Gastroesophageal sphincter (tissue), 4 donors: ENCODE results near the gene JAML. TPM values are rescaled to one million over a fixed set of nuclear protein-coding genes. Genes with fewer than 3 reads are reported as not detected.

Experiments used
- ATAC-seq: fragments of 150-250 bp; one replicate; pipeline ENCODE4 v1.9.1; 2016; ENCODE audit warnings: mild to moderate bottlenecking, moderate library complexity
- H3K27ac ChIP-seq, 4 donors: fragments of 200-600 bp; sonication (generic) in 3 of 4; 1 replicate in 3 of 4; 2 replicates in 1 of 4; pipeline ENCODE4 v1.5.1; 2016 to 2019
- H3K27me3 ChIP-seq: fragments of 200-600 bp; sonication (generic); one replicate; pipeline ENCODE4 v1.5.1; 2019
- H3K36me3 ChIP-seq, 2 donors: fragments of 200-600 bp; sonication (generic); one replicate each; pipeline ENCODE4 v1.5.1; 2019; ENCODE audit warnings: control low read depth in 1 of 2
- H3K4me1 ChIP-seq, 3 donors: fragments of 200-600 bp; sonication (generic); 1 replicate in 2 of 3; 2 replicates in 1 of 3; pipeline ENCODE4 v1.5.1; 2016 to 2019; ENCODE audit warnings: control low read depth in 2 of 3
- H3K4me3 ChIP-seq, 2 donors: fragments of 200-600 bp; sonication (generic); one replicate each; pipeline ENCODE4 v1.5.1; 2019; ENCODE audit warnings: mild to moderate bottlenecking in 1 of 2, moderate library complexity in 1 of 2
- H3K9me3 ChIP-seq, 3 donors: fragments of 200-600 bp; sonication (generic); one replicate each; pipeline ENCODE4 v1.5.1; 2017 to 2019; ENCODE audit warnings: control low read depth in 2 of 3
- EP300 ChIP-seq: sonication (generic); formaldehyde crosslinking; IDR thresholded peaks from one replicate; pipeline ENCODE4 v1.6.1; 2017; ENCODE audit warnings: antibody characterized with exemption, mild to moderate bottlenecking
- POLR2A ChIP-seq, 2 donors: fragments of 450-650 bp; IDR thresholded peaks; one replicate each; pipeline ENCODE4 v1.6.1; 2017; ENCODE audit warnings: antibody characterized with exemption in 2 of 2, mild to moderate bottlenecking in 2 of 2, moderate library complexity in 1 of 2
- POLR2AphosphoS5 ChIP-seq: sonication (generic); formaldehyde crosslinking; IDR thresholded peaks from one replicate; pipeline ENCODE4 v1.6.1; 2017; ENCODE audit warnings: antibody characterized with exemption
- WGBS, 2 donors: methylation state at CpG; one replicate each; pipeline ENCODE4 v1.1.5; 2018; ENCODE audit warnings: low coverage in 1 of 2; 5-methylcytosine and 5-hydroxymethylcytosine counted together
- total RNA-seq, 4 donors: library from RNA; depleted of rRNA; stranded (reverse); fragments of >200 nt; gene quantifications; one replicate each; pipeline ENCODE4 v1.1.0, GENCODE V29; 2016
- TF ChIP-seq, protein P1 (sequence below), 4 experiments: fragments of 200-600 bp in 2 of 4; fragments of 450-650 bp in 2 of 4; sonication (generic) in 1 of 4; IDR thresholded peaks; one replicate each; pipeline ENCODE4 v1.5.1; 2017 to 2019; ENCODE audit warnings: antibody characterized with exemption in 4 of 4, mild to moderate bottlenecking in 2 of 4, moderate library complexity in 2 of 4

Gene JAML
- total RNA-seq, 4 donors from 2014 or later = 0.58 to 5.7 (median 2.4) TPM

DNA sequence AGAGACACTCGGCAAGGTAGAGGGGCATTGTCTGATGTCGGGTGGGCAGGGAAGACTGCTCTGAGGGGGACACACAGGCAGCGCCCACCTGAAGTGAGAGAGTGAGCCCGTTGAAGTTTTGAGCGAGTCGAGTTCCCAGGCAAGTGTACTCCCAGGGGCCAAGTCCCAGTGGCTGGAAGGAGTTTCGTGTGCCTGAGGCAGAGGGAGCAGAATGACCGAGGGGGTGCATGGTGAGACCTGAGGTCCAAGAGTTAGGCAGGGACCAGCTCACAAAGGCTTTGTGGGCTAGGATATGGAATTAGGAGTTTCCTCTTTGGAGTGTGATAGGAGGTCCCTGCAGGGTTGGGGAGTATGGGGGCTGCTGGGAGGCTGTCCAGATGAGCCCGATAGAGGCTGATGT lies 54.6 kb downstream of the JAML start:
- Histone ChIP-seq H3K27ac (no peak overlapping the region), H3K27me3 (peaks cover 13% of the 10 kb centered on the region), H3K4me1 (peaks cover 0 to 22% (median 11%) of the 10 kb centered on the region in 3 donors), H3K4me3 (no peak overlapping the region), H3K36me3 (peaks cover 0 to 14% of the 10 kb centered on the region in 2 donors), H3K9me3 (no peaks in the 10 kb centered on the region)
- 77 to 88% methylated on average over 4 to 9 of the region's 9 CpGs for WGBS, 2 donors
- ATAC-seq = no peak
- TF ChIP-seq EP300 (no peak), POLR2A (IDR thresholded peaks at IDR 0.05) (no peak), POLR2AphosphoS5 (no peak)
- TF ChIP-seq, protein P1, sequence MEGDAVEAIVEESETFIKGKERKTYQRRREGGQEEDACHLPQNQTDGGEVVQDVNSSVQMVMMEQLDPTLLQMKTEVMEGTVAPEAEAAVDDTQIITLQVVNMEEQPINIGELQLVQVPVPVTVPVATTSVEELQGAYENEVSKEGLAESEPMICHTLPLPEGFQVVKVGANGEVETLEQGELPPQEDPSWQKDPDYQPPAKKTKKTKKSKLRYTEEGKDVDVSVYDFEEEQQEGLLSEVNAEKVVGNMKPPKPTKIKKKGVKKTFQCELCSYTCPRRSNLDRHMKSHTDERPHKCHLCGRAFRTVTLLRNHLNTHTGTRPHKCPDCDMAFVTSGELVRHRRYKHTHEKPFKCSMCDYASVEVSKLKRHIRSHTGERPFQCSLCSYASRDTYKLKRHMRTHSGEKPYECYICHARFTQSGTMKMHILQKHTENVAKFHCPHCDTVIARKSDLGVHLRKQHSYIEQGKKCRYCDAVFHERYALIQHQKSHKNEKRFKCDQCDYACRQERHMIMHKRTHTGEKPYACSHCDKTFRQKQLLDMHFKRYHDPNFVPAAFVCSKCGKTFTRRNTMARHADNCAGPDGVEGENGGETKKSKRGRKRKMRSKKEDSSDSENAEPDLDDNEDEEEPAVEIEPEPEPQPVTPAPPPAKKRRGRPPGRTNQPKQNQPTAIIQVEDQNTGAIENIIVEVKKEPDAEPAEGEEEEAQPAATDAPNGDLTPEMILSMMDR (IDR thresholded peaks at IDR 0.05) = no peak

DNA sequence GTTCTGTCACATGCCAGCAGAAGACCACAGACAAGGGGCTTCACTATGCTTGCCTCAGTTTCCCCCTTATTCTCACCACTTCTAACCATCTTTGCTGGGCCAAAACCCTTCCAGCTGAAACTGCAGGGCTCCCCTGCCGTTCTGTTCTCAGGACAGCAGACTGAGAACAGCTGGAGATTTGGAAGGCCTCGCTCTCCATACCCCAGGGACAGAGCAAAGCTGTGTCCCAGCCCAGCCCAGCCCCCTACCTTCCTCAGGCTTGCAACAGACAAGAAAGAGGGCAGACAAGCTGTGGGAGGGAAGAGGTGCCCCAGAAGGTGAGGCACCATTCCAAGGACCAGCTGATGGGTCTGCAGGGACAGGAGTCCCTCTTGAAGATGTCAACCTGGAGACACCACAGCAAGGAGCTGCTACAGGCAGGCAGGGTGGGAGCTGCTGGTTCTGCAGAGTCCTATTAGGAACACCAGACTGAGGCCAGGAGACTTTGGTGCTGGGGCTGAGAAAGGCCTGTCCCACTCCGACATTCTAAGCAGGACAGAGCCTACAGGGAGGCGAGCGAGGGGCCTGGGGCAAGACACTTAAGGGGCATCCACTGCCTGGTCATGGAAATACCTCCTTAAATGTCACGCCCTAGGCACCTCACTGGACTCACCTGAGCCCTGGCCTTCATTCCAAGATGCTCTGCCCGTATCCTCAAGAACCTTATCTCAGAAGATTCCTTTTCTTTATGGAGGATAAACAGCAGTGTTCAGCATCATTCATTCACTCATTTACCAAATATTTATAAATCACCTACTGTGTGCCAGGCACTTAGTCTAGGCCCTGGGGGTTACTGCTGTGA lies 55.3 kb downstream of the JAML start:
- no peak overlapping the region for H3K27ac ChIP-seq
- no peak for ATAC-seq
- no peak overlapping the region for H3K4me3 ChIP-seq
- H3K36me3 ChIP-seq = peaks cover 0 to 14% of the 10 kb centered on the region in 2 donors
- WGBS, 2 donors = 88 to 100% methylated on average over 2 to 3 of the region's 7 CpGs
- H3K27me3 ChIP-seq = peaks cover 20% of the 10 kb centered on the region
- TF ChIP-seq, protein P1 (IDR thresholded peaks at IDR 0.05) = no peak
- no peak for TF ChIP-seq EP300
- TF ChIP-seq POLR2A (IDR thresholded peaks at IDR 0.05) = no peak
- no peak for TF ChIP-seq POLR2AphosphoS5
- H3K9me3 ChIP-seq = no peaks in the 10 kb centered on the region
- peaks cover 0 to 15% (median 10%) of the 10 kb centered on the region in 3 donors for H3K4me1 ChIP-seq

DNA sequence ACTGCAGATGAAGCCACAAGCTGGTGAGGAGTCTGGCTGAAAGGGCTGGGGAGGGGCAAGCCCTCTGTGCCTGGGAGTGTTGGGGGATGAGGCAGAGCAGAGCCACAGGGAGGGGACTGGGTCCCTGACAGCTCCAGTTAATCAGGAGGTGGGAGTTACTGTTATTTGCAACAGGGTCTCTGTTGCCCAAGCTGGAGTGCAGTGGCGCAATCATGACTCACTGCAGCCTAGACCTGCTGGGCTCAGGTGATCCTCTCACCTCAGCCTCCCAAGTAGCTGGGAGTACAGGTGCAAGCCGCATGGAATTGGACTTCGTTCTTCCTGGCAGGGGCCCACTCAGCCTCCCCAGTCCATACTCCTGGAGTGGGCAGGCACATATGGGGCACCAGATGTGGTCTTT lies 56.1 kb downstream of the JAML start:
- WGBS, 2 donors = no CpG with 5 or more reads among the region's 3 CpGs

DNA sequence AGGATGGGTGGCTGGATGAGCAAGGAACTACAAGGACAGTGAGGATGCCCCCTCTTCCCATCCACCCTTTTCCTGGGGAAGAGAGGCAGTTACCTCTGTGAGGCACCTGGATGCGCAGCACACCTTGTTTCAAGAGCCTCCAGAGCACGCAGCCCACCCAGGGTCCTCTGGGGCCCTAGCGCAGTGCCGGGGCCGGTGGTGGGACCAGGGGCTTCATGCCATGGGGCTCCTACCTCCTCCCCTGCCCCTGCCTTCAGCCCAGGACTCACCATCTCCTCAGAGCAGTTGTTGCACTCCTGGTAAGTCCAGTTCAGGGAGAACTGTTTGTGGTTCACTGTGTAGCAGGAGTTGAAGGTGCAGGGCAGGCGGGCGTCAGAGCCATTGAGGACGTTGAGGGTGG lies 56.5 kb downstream of the JAML start:
- no peaks in the 10 kb centered on the region for H3K9me3 ChIP-seq
- H3K27ac ChIP-seq = no peak overlapping the region
- 90% methylated on average over 4 of the region's 8 CpGs; no CpG with 5 or more reads in 1 of the 2 donors for WGBS, 2 donors
- no peak for ATAC-seq
- H3K36me3 ChIP-seq = peaks cover 0 to 14% of the 10 kb centered on the region in 2 donors
- H3K27me3 ChIP-seq = peaks cover 24% of the 10 kb centered on the region
- H3K4me1 ChIP-seq = peaks cover 0 to 15% (median 10%) of the 10 kb centered on the region in 3 donors
- no peak overlapping the region for H3K4me3 ChIP-seq
- TF ChIP-seq, protein P1 (IDR thresholded peaks at IDR 0.05) = no peak
- TF ChIP-seq EP300 = no peak
- TF ChIP-seq POLR2A (IDR thresholded peaks at IDR 0.05) = no peak
- no peak for TF ChIP-seq POLR2AphosphoS5

More for the DNA sequence above, 56.1 kb downstream of the JAML start:
- Histone ChIP-seq H3K4me1 (peaks cover 0 to 15% (median 10%) of the 10 kb centered on the region in 3 donors), H3K27me3 (peaks cover 24% of the 10 kb centered on the region), H3K36me3 (peaks cover 0 to 14% of the 10 kb centered on the region in 2 donors), H3K27ac (no peak overlapping the region), H3K9me3 (no peaks in the 10 kb centered on the region), H3K4me3 (no peak overlapping the region)
- no peak for ATAC-seq
- TF ChIP-seq, protein P1 (IDR thresholded peaks at IDR 0.05) = no peak
- no peak for TF ChIP-seq POLR2AphosphoS5
- no peak for TF ChIP-seq POLR2A (IDR thresholded peaks at IDR 0.05)

DNA sequence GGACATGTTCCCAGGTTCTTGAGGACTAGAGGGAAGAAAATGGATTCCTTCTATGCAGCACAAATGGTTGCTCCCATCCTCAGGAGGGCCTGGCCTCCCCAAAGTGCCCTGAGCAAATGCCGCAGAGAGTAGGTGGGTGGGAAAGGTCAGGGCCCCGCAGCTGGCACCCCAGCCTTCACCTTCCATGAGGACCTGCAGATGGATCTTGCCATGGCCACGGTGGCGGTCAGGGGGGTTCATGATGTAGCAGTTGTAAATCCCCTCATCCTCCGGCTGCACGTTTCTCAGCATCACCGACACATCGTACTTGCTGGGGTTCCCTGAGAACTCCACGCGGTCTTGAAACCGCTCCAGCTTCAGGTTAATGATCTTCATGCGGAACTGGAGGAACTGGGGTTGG lies 56.9 kb downstream of the JAML start:
- ATAC-seq = no peak
- Histone ChIP-seq H3K4me3 (no peak overlapping the region), H3K4me1 (peaks cover 0 to 15% (median 10%) of the 10 kb centered on the region in 3 donors), H3K9me3 (no peaks in the 10 kb centered on the region), H3K27me3 (peaks cover 25% of the 10 kb centered on the region), H3K27ac (no peak overlapping the region), H3K36me3 (peaks cover 0 to 14% of the 10 kb centered on the region in 2 donors)
- WGBS, 2 donors = 94 to 100% methylated on average over 1 to 3 of the region's 12 CpGs
- TF ChIP-seq, protein P1 (IDR thresholded peaks at IDR 0.05) = no peak
- TF ChIP-seq EP300 (no peak), POLR2A (IDR thresholded peaks at IDR 0.05) (no peak)
